Caki2 (cell line): ENCODE results near the gene TBC1D12. TPM values are rescaled to one million over a fixed set of nuclear protein-coding genes. Genes with fewer than 3 reads are reported as not detected.
"Not testable (repeated sequence)": the region's sequence is repeated elsewhere in the genome, so short reads cannot be mapped to it uniquely, and the experiment has no call there.

ENCODE experiments used
- DNase-seq: peaks from one replicate; pipeline ENCODE4 v3.0.0-alpha.2; 2015; ENCODE audit warnings: low read depth
- in situ Hi-C: cut with HindIII; loops from 2 replicates; pipeline ENCODE4 v1.10.0; 2016; ENCODE audit warnings: low sequenced_read_pairs, low pct_unique_long_range_greater_than_20kb, mixed read lengths
- total RNA-seq: library from RNA; depleted of rRNA; stranded (reverse); fragments of >200 nt; shearing (Covaris generic); gene quantifications from 2 replicates; pipeline ENCODE4 v1.2.3, GENCODE V29; 2014; ENCODE audit warnings: low replicate concordance

The TBC1D12 gene
- total RNA-seq, 1 experiment from 2014 or later, result 14.8 TPM

DNA sequence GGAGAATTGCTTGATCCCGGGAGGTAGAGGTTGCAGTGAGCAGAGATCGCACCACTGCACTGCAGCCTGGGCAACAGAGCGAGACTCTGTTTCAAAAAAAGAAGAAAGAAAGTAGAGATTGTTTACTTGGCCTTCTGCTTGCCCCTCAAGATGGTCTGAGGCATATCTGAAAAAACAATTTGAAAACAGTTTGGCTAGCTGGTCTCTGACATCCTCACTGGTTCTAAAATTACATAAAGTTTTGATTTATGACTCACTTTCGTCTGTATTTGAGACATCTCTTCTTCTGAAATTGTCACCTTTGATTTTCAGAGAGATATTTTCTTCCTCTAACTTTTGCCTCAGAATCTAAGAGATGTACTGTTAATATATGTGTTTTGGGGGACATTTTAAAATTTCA, 93.7 kb downstream of the TBC1D12 start:
- DNase-seq, result no peak
- in situ Hi-C loops, result no loop called here

DNA sequence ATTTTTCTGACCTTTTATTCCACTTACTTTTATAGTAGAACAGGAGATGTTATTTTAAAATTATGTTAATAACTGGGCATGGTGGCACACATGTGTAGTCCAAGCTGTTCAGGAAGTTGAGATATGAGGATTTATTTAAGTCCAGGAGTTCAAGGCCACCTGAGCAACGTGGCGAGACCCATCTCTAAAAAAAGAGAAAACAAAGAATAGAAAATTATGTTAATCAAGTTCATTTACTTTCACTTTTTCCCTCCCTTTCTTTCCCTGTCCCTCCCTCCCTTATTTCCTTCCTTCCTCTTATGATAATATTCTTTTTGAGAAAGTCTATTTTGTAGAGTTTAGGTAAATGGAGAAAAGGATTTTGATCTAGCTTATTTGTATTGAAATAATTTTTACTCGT, 94.3 kb downstream of the TBC1D12 start:
- in situ Hi-C loops, result no loop called here
- no peak for DNase-seq

DNA sequence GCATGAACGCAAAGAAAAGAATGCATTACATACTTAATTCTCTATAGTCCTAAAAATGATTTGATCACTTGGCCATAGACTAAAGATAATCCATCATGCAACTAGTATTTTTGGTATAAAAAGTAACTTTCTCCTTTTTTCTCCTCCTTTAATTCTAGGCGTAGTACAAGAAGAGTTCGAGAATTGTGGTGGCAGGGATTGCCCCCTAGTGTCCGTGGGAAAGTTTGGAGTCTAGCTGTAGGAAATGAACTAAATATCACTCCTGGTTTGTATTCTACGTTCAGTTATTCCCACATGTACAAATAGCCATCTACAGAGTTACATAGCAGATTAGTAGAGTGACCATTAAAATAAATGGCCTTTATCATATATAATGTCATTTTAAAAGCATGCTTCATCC, 97.7 kb downstream of the TBC1D12 start:
- in situ Hi-C loops, result no loop called here
- no peak for DNase-seq

DNA sequence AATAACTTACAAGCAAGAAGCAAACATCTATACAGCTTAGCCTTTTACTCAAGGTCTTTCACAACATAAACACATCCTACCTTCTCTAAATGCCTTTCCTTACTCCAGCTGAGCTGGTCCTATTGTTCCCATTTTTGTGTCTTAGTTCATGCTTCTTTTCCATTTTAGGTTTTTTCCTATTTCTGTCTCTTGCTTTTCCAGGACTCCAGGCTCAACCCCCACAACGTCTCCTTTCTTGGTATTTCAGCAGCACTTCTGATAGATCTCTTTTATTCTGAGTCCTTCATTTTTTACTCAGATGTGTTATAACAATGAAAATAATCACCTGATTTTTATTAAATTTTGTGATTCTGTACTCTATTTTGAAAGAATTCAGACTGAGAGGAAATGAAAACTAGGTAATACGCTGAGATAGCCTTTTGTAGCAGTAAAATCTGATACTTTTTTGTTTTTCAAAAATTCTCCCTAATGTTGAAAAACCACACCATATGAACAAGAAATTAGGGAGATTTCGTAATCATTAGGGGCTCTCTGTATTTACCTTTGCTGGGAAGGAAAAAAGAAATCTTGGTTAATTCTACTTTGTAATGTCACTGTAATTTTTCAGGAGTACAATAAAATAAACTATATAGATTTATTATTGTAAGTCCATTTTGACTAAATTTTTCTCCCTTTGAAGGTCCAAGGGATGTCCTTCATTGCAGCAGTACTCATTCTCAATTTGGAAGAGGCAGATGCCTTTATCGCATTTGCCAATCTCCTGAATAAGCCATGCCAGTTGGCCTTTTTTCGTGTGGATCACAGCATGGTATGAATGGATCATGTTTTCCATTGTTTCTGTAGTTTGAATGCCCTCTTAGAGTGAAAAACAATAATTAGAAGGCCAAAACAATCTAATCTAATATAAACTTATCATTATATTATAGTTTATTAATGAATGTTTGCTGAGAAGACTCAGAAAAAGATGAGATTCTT, 119.2 kb downstream of the TBC1D12 start:
- no peak for DNase-seq
- in situ Hi-C loops, result no loop called here

DNA sequence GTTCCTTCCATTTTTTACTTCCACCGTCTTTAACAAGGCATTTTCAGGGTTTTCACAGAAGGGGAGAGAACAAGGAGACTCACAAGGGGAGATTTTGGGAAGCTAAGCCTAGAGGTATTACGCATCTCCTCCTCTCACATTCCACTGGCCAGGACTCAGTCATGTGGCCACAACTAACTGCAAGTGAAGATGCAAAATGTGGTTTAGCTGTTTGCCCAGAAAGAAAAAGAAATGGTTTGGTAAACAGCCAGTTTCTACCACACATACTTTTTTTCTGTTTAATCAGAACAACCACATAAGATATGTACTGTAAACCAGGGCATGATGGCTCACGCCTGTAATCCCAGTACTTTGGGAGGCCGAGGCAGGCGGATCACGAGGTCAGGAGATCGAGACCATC, 121.8 kb downstream of the TBC1D12 start:
- in situ Hi-C loops, result no loop called here
- DNase-seq, result no peak

DNA sequence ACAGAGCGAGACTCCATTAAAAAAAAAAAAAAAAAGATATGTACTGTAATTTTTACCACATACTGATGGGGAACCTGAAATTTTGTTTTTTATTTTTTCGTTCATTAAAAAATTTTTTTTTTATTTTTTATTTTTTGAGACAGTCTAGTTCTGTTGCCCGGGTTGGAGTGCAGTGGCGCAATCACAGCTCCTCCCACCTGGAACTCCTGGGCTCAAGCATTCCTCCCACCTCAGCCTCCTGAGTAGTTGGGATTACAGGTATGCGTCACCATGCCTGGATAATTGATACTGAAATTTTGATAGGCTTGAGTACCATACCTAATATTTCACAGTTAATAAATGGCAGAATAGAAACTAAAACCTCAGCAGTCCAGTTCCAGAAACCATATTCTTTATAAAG, 122.4 kb downstream of the TBC1D12 start:
- in situ Hi-C loops, result no loop called here
- DNase-seq, result no peak

DNA sequence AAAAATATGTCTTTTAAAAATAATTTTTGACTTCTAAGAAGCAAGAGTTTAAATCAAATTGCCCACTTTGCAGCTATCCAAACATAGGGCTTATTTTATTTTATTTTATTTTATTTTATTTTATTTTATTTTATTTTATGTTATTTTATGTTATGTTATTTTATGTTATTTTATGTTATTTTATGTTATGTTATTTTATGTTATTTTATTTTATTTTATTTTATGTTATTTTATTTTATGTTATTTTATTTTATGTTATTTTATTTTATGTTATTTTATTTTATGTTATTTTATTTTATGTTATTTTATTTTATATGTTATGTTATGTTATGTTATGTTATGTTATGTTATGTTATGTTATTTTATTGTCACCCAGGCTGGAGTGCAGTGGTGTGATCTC, 129.2 kb downstream of the TBC1D12 start:
- DNase-seq, in situ Hi-C loops: not testable (repeated sequence)

DNA sequence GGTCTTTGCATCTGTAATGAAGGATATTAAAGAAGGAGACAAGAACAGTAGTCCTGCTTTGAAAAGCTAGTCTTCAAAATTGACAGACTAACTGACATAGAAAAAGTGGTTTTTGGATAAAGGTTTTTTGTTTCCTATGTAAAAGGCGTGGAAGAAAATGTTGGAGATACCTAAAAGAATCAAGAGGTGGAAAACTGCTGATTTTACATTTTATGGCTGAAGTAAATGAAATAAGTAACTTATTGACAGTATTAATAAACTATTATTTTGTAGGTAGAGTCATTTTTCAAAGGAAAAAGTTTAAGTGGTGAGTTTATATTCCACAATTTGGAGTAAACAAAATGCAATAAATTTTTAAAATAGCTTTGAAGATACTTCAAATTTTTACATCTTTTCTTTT, 130.7 kb downstream of the TBC1D12 start:
- in situ Hi-C loops, result no loop called here

DNA sequence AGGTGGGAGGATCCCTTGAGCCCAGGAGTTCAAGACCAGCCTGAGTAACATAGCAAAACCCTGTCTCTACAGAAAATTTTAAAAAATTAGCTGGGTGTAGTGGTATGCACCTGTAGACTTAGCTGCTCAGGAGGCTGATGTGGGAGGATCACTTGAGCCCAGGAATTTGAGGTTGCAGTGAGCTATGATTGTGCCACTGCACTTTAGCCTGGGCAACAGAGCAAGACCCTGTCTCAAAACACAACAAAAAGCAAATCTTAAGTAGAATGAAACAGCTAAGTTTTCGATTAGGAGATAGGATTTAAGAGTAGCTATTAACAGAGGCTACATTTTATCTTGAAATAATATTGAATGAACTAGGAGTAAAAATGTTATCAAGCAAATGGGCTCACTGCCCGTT, 139.9 kb downstream of the TBC1D12 start:
- in situ Hi-C loops, DNase-seq: not testable (repeated sequence)

More for the DNA sequence above, 130.7 kb downstream of the TBC1D12 start:
- no peak for DNase-seq

DNA sequence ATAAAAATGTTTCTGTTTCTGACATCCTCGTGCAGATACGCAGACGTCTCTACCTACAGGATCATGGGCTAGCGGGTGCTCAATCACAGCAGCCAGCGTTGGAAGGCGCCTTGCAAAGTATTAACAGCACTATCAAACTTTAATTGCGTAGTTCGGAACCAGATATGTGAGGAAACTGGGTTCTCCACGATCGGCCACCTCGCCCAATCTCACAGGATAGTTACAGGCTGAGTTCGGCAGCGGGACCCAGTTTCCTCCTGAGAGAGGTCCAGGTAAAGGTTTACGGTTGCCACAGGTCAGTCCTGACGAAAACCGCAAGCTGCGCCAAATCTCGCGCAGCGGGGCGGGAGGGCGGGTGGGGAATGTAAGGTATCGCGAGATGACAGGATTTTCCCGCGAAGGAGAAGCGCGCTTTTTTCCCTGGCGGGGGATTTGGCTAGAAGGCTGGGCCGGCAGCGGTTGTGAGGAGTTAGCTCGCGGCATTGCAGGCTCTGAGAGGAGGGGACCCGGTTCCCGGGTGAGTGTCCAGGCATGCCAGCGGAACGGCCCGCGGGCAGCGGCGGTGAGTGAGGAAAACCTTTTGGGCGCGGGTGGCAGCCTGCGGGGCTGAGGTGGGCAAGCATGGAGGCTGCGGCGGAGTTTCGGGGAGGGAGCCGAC, 143.2 kb downstream of the TBC1D12 start, which contains the start of gene HELLS:
Gene HELLS (plus strand): TSS at position 398 of the 658 bp plus-strand sequence. CDS start 134 bp downstream, at position 532.
- DNase-seq, result peak; percentile 90
- in situ Hi-C loops, result no loop called here

DNA sequence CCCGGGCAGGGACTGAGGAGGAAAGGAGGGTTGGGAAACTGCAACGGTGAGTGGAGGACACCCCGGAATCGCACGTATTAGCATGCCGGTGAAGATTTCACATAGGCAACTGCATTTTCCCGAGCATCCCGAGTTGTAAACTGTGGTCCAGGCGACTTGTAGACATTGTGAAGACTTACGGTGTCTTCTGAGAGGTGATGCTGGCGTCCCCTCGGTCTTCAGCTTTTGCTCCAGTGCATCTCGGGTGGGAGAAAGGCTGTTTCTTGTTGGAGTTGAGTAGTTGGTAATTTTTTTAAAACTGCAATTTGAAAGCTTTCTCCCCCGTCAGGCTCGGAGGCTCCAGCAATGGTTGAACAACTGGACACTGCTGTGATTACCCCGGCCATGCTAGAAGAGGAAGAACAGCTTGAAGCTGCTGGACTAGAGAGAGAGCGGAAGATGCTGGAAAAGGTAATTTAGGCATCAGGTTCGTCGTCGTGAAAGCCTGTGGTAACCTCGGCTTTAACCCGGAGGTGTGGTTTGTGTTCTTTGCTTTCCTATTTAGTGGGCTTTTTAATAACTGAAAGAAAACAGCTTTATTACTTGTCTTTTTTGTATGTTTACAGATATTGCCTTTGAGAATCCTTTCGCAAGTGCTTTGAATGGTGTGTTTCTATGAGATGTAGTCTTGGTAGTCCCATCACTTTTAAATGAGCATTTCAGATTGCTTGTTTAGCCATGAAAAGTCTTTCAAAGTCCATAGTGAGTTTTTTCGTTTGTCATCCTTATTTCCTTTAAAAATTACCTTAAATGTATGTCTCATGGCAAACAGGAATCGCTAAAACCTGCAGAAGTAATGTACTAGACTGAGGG, 143.9 kb downstream of the TBC1D12 start:
- in situ Hi-C loops, result no loop called here
- DNase-seq, result peak; percentile 19

DNA sequence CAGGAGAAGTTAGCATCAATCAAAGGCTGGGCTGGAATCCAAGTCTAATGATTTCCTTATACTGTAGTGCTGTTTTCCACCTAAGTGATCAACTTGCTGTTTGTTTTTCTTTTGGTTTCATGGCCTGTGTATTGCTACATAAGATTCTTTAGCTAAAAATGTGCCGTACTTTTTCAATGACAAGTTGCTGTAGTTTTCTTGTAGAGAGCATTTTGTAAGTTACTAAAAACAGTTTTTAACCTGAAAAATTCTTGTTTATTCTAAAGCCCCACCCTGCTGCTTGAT, 144.5 kb downstream of the TBC1D12 start:
- in situ Hi-C loops, result no loop called here
- DNase-seq, result peak; percentile 17

DNA sequence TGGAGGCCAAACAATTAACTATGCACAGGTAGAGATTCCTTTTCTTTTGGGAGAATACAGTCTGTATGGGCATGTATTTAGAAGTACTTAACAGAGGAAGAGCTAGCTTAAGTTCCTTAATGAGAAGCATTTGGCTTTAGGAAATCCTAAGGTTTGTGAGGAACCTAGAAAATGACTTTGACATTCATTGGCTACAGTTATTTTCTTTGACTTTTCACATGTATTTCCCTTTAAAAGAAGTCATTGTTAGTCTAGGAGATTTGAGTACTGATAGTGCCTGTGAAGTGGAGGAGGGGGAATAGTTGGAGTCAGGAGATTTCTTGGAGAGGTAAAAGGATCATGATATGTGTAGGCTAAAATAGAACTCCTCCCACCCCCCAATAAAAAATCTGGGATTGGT, 146.9 kb downstream of the TBC1D12 start:
- in situ Hi-C loops, result no loop called here
- no peak for DNase-seq

DNA sequence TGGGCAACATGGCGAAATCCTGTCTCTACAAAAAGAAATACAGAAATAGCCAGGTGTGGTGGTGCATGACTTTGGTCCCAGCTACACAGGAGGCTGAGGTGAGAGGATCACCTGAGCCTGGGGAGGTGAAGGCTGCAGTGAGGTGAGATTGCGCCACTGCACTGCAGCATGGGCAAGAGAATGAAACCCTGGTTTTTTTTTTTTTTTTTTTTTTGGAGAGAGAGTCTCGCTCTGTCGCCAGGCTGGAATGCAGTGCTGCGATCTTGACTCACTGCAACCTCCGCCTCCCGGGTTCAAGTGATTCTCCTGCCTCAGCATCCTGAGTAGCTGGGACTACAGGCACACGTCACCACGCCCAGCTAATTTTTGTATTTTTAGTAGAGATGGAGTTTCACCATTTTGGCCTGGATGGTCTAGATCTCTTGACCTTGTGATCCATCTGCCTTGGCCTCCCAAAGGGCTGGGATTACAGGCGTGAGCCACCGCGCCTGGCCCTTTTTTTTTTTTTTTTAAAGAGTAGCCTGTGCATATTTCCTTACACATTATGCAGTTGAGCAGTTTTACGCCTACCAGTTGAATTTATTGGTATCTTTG, 165.5 kb downstream of the TBC1D12 start:
- in situ Hi-C loops, result not testable (repeated sequence)
- peak; percentile 57 for DNase-seq

DNA sequence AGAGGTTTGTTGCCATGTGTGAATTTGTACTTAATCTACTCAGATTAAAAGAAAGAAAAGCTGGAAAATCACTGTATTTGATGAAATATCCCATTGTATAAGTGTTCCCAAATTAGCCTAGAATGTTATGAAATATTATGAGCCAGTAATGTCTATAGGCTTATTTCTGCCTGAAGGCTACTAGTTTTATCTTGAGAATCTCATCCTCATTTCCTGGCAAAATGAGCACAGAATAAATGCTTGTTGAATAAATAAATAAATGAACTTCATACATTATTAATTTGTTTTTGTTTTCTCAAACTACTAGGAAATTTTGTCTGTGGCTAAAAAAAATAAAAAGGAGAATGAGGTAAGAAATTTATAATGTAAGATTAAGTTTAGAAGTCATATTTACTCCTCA, 168.7 kb downstream of the TBC1D12 start:
- DNase-seq, result no peak
- in situ Hi-C loops, result no loop called here

DNA sequence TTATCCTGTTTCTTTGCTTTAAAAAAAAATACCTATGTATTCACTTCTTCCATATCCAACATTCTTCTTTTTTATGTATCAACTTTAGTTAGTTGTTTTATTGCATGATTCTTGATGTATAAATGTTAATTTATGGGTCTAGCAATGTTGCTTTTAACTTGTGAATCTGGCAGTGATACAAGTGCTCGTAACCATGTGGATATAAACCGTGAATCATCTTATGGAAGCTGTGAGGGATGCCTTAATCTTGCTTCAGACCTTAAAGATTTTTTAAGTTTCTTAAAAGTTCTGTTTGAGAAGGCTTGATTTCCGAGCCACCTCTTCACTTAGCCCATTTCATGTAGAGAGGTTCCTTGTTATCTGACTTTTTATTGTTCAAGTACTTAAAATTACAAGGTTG, 169.2 kb downstream of the TBC1D12 start:
- in situ Hi-C loops, result no loop called here
- no peak for DNase-seq

DNA sequence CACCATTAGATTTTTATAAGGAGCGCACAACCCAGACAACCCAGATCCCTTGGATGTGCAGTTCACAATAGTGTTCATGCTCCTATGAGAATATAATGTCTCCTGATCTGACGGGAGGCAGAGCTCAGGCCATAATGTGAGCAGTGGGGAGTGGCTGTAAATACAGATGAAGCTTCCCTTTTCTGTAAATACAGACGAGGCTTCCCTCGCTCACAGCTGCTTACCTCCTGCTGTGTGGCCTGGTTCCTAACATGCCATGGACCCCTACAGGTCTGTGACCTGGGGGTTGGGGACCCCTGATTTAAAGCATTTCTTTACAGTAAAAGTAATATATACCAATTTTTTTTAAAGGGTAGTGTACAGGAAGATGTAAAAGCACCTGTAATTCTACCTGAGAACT, 176.4 kb downstream of the TBC1D12 start:
- DNase-seq, result no peak
- in situ Hi-C loops, result no loop called here

DNA sequence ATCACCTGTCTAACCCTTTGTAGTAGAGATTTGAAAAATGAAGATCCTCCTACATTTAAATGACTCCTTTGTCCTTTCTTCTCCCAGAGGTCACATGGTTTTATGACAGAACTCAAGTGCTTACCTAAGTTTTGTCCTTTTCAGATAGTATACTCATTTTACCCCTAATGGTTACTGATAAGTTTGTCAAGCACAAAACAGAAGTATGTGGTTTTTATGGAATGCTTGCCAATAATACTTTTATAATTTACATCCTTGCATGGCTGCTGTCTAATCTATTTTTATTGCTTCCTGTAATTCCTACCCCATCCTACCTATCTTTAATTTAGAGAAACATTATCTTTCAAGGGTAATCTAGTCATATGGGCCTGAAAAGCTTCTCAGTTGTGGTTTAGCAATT, 180.8 kb downstream of the TBC1D12 start:
- DNase-seq, result no peak
- in situ Hi-C loops, result no loop called here
